Omental fat pad (tissue), 4 donors: ENCODE results near the gene WDR88. TPM values are rescaled to one million over a fixed set of nuclear protein-coding genes. Genes with fewer than 3 reads are reported as not detected.

Source experiments
- ATAC-seq: fragments of 150-250 bp; one replicate; pipeline ENCODE4 v1.9.1; 2016; ENCODE audit warnings: mild to moderate bottlenecking, moderate library complexity; ENCODE audit not compliant: low FRiP score
- DNase-seq: peaks from one replicate; pipeline ENCODE4 v3.0.0-alpha.2; 2019; ENCODE audit warnings: low spot score
- total RNA-seq, 4 donors: library from RNA; depleted of rRNA; stranded (reverse); fragments of >200 nt; gene quantifications; one replicate each; pipeline ENCODE4 v1.1.0, GENCODE V29; 2016
- TF ChIP-seq, protein P1 (sequence below), 3 donors: fragments of 450-650 bp; IDR thresholded peaks; one replicate each; pipeline ENCODE4 v1.5.1; 2016 to 2017; ENCODE audit warnings: antibody characterized with exemption in 3 of 3, mild to moderate bottlenecking in 3 of 3, moderate library complexity in 2 of 3

Gene WDR88
- total RNA-seq, 4 donors from 2014 or later = not detected

DNA sequence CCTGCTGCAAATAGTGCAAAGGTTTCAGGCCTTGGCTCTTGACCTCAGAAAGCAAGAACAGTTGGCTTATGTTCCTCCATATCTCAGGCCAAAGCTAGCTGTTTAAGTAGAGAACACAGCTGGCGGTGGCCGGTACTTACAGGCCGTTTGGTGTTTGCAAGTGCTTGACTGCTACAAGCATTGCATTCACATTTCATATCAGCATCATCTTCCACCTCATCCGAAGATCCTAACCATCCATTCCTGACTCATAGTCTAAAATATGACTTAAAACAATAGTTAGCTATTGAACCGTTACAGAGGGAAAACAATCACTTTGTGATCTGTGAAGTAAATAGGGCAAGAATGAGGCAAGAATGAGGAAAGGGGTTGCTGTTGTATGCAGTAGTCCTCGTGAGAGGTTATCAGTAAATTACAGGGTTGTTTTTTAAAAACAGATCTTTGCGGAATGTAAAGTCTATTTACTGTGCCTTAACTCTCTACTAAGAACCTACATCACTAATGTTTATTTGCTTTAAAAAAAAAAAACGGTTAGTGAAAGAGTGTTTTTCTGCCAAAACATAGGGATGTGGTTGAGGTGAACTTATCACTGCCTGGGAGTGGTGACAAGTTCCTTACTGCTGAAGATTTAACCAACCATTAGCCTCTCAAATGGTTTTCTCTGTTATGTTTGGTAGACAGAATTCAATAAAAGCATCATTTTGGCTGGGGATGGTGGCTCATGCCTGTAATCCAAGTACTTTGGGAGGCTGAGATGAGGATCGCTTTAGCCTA is 21.6 kb upstream of the WDR88 start:
- TF ChIP-seq, protein P1, sequence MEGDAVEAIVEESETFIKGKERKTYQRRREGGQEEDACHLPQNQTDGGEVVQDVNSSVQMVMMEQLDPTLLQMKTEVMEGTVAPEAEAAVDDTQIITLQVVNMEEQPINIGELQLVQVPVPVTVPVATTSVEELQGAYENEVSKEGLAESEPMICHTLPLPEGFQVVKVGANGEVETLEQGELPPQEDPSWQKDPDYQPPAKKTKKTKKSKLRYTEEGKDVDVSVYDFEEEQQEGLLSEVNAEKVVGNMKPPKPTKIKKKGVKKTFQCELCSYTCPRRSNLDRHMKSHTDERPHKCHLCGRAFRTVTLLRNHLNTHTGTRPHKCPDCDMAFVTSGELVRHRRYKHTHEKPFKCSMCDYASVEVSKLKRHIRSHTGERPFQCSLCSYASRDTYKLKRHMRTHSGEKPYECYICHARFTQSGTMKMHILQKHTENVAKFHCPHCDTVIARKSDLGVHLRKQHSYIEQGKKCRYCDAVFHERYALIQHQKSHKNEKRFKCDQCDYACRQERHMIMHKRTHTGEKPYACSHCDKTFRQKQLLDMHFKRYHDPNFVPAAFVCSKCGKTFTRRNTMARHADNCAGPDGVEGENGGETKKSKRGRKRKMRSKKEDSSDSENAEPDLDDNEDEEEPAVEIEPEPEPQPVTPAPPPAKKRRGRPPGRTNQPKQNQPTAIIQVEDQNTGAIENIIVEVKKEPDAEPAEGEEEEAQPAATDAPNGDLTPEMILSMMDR (IDR thresholded peaks at IDR 0.05) = no peak
- ATAC-seq (no peak), DNase-seq (no peak)

DNA sequence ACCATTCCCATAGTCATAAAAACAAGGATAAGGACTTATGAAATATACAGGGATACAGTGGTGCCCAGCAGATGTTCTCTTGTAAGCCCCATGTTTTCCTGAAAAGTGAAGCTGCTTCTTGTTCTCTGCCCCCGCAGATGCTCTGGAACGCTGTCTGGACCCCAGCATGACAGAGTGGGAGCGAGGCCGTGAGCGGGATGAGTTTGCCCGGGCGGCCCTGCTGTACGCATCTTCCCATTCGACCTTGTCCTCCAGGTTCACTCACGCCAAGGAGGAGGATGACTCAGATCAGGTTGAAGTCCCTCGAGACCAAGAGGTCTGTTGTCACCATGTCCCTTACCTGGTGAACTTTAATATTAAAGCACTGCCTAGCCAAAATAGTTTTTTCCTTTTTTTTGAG is 20.3 kb upstream of the WDR88 start:
- TF ChIP-seq, protein P1 (IDR thresholded peaks at IDR 0.05) = no peak
- no peak for ATAC-seq

DNA sequence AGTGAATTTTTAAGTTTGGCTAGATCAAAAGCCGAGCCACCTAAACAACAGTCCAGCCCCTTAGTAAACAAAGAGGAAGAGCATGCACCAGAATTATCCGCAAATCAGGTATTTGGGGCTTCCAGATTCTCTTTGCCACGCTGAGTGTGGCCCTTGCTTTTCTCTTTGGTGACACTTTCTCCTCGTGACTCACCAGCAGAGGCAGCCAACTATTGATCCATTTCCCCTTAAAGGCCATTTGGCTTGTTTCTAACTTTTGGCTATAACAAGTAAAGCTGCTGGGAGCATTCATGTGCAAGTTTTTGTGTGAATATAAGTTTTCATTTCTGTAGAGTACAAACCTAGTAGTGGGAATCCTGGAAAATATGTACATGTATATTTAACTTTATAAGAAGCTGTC is 17.6 kb upstream of the WDR88 start:
- TF ChIP-seq, protein P1 (IDR thresholded peaks at IDR 0.05) = no peak
- no peak for DNase-seq
- no peak for ATAC-seq

More for the DNA sequence above, 20.3 kb upstream of the WDR88 start:
- DNase-seq = no peak

DNA sequence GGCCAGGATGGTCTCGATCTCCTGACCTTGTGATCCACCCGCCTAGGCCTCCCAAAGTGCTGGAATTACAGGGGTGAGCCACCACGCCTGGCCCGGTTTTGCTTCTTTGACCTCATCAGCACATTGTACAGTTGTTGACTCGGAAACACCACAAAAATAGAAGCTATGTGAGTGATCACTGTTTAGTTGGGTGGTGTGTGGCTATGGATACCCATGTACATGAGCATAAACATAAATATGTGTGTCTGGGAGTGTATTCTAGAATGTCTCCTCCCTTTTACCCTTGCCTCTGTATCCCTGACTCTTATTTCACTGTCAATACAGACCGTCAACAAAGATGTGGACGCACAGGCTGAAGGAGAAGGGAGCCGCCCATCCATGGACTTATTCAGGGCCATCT is 14.4 kb upstream of the WDR88 start:
- TF ChIP-seq, protein P1 (IDR thresholded peaks at IDR 0.05) = no peak
- DNase-seq (no peak), ATAC-seq (no peak)

DNA sequence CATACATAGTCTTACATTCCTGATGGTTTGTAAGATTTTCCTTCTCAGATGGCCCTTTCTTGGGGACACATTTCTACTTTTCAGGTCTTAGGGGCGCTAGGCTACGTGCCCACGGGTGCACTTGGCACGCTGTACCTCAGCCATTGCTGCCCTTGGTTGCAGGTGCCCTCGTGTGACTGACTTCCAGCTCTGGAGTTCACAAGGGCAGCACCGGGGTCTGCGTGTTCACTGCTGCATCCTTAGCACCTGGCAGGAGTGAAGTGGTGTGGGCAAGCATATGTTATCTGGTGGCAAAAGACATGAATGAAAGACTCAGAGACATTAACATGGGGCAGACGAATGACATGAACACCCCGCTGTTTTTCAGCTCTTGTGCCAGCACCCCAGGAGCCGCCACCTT is 13.3 kb upstream of the WDR88 start:
- TF ChIP-seq, protein P1 (IDR thresholded peaks at IDR 0.05) = no peak
- ATAC-seq (no peak), DNase-seq (no peak)

DNA sequence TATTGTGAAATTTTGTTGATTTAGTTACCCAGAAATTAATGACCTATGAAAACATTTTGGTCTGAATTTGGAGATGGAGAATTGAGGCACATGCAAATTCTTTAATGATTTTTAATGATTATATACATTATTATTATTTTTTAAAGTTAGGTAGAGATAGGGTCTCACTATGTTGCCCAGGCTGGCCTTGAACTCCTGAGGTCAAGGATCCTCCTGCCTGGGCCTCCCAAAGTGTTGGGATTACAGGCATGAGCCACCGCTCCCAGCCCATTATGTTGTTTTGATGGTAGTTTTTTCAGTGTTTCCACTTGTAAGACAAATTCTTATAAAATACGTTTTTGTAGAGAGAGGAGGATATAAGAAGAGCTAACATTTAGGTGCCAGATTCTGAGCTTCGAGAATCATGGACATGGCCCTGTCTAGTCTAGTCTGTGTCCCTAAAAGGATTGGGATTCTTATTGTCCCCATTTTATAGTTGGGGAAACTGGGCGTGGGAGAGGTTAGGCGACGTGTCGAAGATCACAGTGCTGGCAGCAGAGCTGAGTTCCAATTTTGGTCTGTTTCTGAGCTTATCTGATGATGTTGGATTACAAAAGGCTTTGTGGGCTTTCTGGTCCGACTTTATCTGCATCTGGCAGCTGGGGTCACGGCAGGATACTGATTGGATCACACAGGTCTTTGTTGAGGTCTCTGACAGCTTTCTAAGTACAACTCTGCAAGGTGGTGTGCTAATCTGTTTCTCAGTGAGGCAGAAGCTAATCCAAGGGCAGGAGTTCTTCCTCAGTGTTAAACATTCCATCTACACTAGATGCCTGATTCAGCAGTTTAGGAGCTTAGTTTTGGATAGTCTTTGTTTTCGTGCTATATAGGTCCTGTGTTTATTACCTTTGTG is 7.5 kb upstream of the WDR88 start:
- DNase-seq (no peak), ATAC-seq (no peak)
- TF ChIP-seq, protein P1 (IDR thresholded peaks at IDR 0.05) = no peak
